HG03521 (cell line): ENCODE results near the gene IL2RG.

Experiments
- ATAC-seq: cut with Tn5 transposase; IDR thresholded peaks from one replicate; pipeline ENCODE4 v1.9.1; 2021; ENCODE audit warnings: mild to moderate bottlenecking, moderate library complexity; ENCODE audit not compliant: unreplicated experiment

IL2RG gene

GRCh38 chrX:71081330-71082123 lies 29.9 kb downstream of the IL2RG start:
- ATAC-seq = no peak

DNA sequence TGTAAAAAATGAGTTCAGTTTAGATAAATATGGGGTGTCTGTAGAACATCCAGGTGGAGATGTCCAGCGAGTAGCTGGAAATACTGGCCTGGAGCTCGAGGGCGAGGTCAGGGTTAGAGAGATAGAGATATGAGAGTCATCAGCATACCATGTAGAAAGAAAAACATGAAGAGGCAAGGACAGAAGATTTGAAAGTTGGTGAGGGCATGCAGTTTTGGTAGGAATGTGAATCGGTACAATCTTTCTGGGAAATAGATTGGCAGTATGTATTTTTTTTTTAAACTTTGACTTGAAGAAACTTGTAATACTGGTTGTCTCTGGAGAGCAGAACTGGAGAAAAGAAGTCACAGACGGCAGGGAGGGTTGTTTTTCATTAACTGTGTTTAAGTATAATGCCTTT lies 40.8 kb downstream of the IL2RG start:
- ATAC-seq = no peak

DNA sequence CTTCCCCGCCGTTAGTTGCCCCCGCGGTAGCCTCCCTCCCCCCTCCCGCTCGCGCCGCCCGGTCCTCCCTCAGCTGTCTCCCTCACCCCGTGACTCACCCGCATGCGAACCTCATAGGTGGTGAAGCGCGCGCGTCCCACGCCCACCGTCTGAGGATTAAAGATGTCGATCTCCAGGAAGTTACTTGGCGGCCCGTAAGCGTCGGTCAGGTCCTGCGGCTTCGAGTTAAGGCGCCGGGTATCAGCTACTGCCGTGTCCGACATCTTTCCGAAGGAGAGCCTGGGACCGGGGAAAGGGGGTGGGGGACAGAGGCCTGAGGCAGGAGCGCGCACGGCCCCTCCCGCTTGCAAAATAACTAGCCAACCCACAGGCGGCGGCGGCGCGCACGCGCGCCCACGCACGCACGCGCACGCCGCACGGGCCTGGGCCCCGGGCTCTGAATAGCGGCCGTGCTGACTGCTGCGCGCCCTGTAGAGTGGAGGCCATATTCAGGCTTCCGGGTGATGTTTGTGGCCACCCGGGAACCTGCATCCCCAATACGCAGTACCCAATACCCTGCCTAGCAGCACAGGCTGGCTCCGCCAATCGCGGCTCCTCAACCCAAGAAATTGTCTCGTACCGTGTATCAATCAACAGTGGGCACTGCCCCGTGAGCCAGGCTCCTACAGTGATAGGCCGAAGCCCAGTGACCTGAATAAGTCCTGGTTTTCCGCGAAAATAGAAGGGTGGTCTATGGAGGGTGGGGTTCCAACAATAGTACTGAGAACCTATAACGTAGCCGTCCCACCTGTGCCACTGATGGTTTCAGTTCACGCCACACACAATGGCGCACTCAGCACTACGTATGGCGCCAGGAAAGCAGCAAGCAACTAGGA lies 43.1 kb downstream of the IL2RG start, which contains the start of gene SNX12:
Gene SNX12 (minus strand): TSS at position 291 of the 875 bp plus-strand sequence. CDS start 28 bp downstream, at position 263.
- peak; percentile 96 for ATAC-seq

- ATAC-seq = no peak
Measured at GRCh38 chrX:71067712-71068043, 43.7 kb downstream of the IL2RG start.

- no peak for ATAC-seq
Measured at GRCh38 chrX:71067089-71067488, 44.3 kb downstream of the IL2RG start.

- ATAC-seq = no peak
Measured at GRCh38 chrX:71060127-71060526, 51.2 kb downstream of the IL2RG start.

- ATAC-seq = no peak
Measured at GRCh38 chrX:71057848-71058530, 53.4 kb downstream of the IL2RG start.
